H1 (cell line): ENCODE results near the gene DVL3. TPM values are rescaled to one million over a fixed set of nuclear protein-coding genes. Genes with fewer than 3 reads are reported as not detected.
A peak's percentile ranks its signal among the peaks of the same experiment; 100 is the strongest.

Source experiments
- CBX5 ChIP-seq: fragments of 300-800, 300-1000 bp; sonication (generic); IDR thresholded peaks from 2 replicates; pipeline ENCODE4 v1.7.1; 2016; ENCODE audit warnings: antibody characterized with exemption, low read length, low read depth
- CHD1 ChIP-seq: IDR thresholded peaks from 2 replicates; pipeline ENCODE4 v1.6.1; 2012; ENCODE audit warnings: low read depth, low read length, improper control_type of control experiment
- CHD2 ChIP-seq: IDR thresholded peaks from 2 replicates; pipeline ENCODE4 v1.6.1; 2012; ENCODE audit warnings: low read length, improper control_type of control experiment
- E2F6 ChIP-seq: IDR thresholded peaks from 2 replicates; pipeline ENCODE4 v1.6.1; 2012; ENCODE audit warnings: inconsistent platforms
- EP300 ChIP-seq, 2 experiments: IDR thresholded peaks; 1 replicate in 1 of 2; 2 replicates in 1 of 2; pipeline ENCODE4 v1.6.1; 2011 to 2012; ENCODE audit warnings: low read depth in 2 of 2, low read length in 2 of 2, mild to moderate bottlenecking in 2 of 2, borderline replicate concordance in 1 of 2, inconsistent platforms in 1 of 2, moderate library complexity in 1 of 2
- EZH2 ChIP-seq: fragments of 200-600 bp; sonication (generic); IDR thresholded peaks from 2 replicates; pipeline ENCODE4 v1.7.1; 2012; ENCODE audit warnings: low read depth, mild to moderate bottlenecking, moderate library complexity, low read length, inconsistent platforms; ENCODE audit not compliant: severe bottlenecking
- HDAC2 ChIP-seq, 2 experiments: fragments of 300-600 bp in 1 of 2; sonication (generic) in 1 of 2; IDR thresholded peaks; 2 replicates each; pipeline ENCODE4 v1.6.1; 2011 to 2012; ENCODE audit warnings: low read depth in 2 of 2, low read length in 2 of 2, mild to moderate bottlenecking in 2 of 2, moderate library complexity in 2 of 2, borderline replicate concordance in 1 of 2, inconsistent platforms in 1 of 2
- HDAC6 ChIP-seq: IDR thresholded peaks from one replicate; pipeline ENCODE4 v1.7.1; 2012; ENCODE audit warnings: low read depth, mild to moderate bottlenecking, inconsistent platforms, low read length, moderate library complexity
- JUN ChIP-seq: IDR thresholded peaks from 2 replicates; pipeline ENCODE4 v1.6.1; 2011; ENCODE audit warnings: low read depth, mild to moderate bottlenecking, improper control_type of control experiment, low read length
- JUND ChIP-seq: IDR thresholded peaks from 2 replicates; pipeline ENCODE4 v1.6.1; 2011; ENCODE audit warnings: mild to moderate bottlenecking, improper control_type of control experiment, low read length
- KDM5A ChIP-seq: fragments of 200-600 bp; IDR thresholded peaks from 2 replicates; pipeline ENCODE4 v1.7.1; 2012; ENCODE audit warnings: mild to moderate bottlenecking, low read length, inconsistent platforms, mixed read lengths
- POLR2A ChIP-seq, 2 experiments: IDR thresholded peaks; 1 replicate in 1 of 2; 2 replicates in 1 of 2; pipeline ENCODE4 v1.6.1; 2011; ENCODE audit warnings: low read depth in 2 of 2, low read length in 2 of 2, mild to moderate bottlenecking in 2 of 2; ENCODE audit errors: control extremely low read depth in 1 of 2
- RAD21 ChIP-seq, 2 experiments: IDR thresholded peaks in 1 of 2; conservative IDR thresholded peaks in 1 of 2; 2 replicates each; pipeline ENCODE4 v1.6.1; 2011; ENCODE audit warnings: low read depth in 2 of 2, low read length in 2 of 2, improper control_type of control experiment in 1 of 2, inconsistent platforms in 1 of 2, mild to moderate bottlenecking in 1 of 2, moderate library complexity in 1 of 2
- RNF2 ChIP-seq: fragments of 200-900, 300-1000 bp; sonication (generic); IDR thresholded peaks from 2 replicates; pipeline ENCODE4 v1.7.1; 2016; ENCODE audit warnings: borderline replicate concordance, low read depth, mild to moderate bottlenecking, antibody characterized with exemption, low read length; ENCODE audit not compliant: poor library complexity, severe bottlenecking; ENCODE audit errors: missing control alignments
- RXRA ChIP-seq: IDR thresholded peaks from 2 replicates; pipeline ENCODE4 v1.6.1; 2011; ENCODE audit warnings: low read depth, mild to moderate bottlenecking, low read length, moderate library complexity; ENCODE audit not compliant: insufficient read depth
- SIX5 ChIP-seq: IDR thresholded peaks from 2 replicates; pipeline ENCODE4 v1.6.1; 2011; ENCODE audit warnings: mild to moderate bottlenecking, low read depth, low read length
- SP2 ChIP-seq: IDR thresholded peaks from 2 replicates; pipeline ENCODE4 v1.6.1; 2012; ENCODE audit warnings: mild to moderate bottlenecking, low read length, inconsistent platforms
- SRF ChIP-seq: IDR thresholded peaks from 2 replicates; pipeline ENCODE4 v1.6.1; 2011; ENCODE audit warnings: mild to moderate bottlenecking, low read depth, low read length, moderate library complexity
- TAF1 ChIP-seq: IDR thresholded peaks from 2 replicates; pipeline ENCODE4 v1.6.1; 2011; ENCODE audit warnings: mild to moderate bottlenecking, low read depth, low read length
- TAF7 ChIP-seq: optimal IDR thresholded peaks from 2 replicates; pipeline ENCODE3; 2011; ENCODE audit warnings: low read depth, mild to moderate bottlenecking, inconsistent platforms, low read length, moderate library complexity, borderline replicate concordance
- USF2 ChIP-seq: IDR thresholded peaks from 2 replicates; pipeline ENCODE4 v1.6.1; 2011; ENCODE audit warnings: low read length, improper control_type of control experiment
- YY1 ChIP-seq: IDR thresholded peaks from 2 replicates; pipeline ENCODE4 v1.6.1; 2011; ENCODE audit warnings: low read depth, mild to moderate bottlenecking, low read length
- polyA plus RNA-seq, 7 experiments: library from polyadenylated mRNA; depleted of rRNA in 3 of 7; stranded (reverse) in 5 of 7; unstranded in 2 of 7; fragments of >200 nt in 5 of 7; fragments of 200-250 nt in 2 of 7; gene quantifications; 1 replicate in 5 of 7; 2 replicates in 1 of 7; 4 replicates in 1 of 7; pipeline versions ENCODE4 v1.2.1 to v1.2.3, GENCODE V29; 2011 to 2013; ENCODE audit warnings: missing spikeins in 2 of 7, mixed read lengths in 2 of 7
- total RNA-seq: library from RNA; stranded (reverse); fragmentation: NEBNext Ultra II Directional; extraction: Animal tissue kit (Norgen Biotek cat#: 25700); gene quantifications from 2 replicates; pipeline ENCODE4 v1.2.1, GENCODE V29; 2021

DVL3 gene
- total and polyA plus RNA-seq, 2 of the 8 experiments (the other 6 are each of a cell fraction or from before 2014, with no cell fraction given) = 38.5 to 66.6 TPM

GRCh38 chr3:184174646-184175492 lies 19.7 kb downstream of the DVL3 start, which contains the start of gene AP2M1 (continued):
- peak; percentile 69 for TF ChIP-seq TAF1
- no peak for TF ChIP-seq CBX5
- TF ChIP-seq TAF7 = no peak
- TF ChIP-seq CHD1 = no peak
- 0 out of 2 replicates have a peak, but pooled peaks have one; percentile 22 for TF ChIP-seq SRF
- TF ChIP-seq JUND = no peak
- no peak for TF ChIP-seq EZH2
- TF ChIP-seq USF2 = no peak
- no peak for TF ChIP-seq RNF2
- peak in 1 of 2 experiments; percentile 71; a peak in 2 of 3 replicates for TF ChIP-seq POLR2A (IDR thresholded peaks at IDR 0.05; ENCODE audit: control extremely low read depth in 1 of 2, low read depth in 2 of 2, low read length in 2 of 2)
- TF ChIP-seq E2F6 = no peak
- no peak for TF ChIP-seq RXRA
- TF ChIP-seq HDAC2 (IDR thresholded peaks at IDR 0.05; ENCODE audit: borderline replicate concordance in 1 of 2, low read depth in 2 of 2, low read length in 2 of 2) = peak in 1 of 2 experiments; percentile 71; a peak in 1 of 4 replicates
- TF ChIP-seq EP300 (IDR thresholded peaks at IDR 0.05; ENCODE audit: borderline replicate concordance in 1 of 2, low read depth in 2 of 2, low read length in 2 of 2) = no peak
- TF ChIP-seq HDAC6 = no peak
- peak; percentile 97 for TF ChIP-seq SIX5
- TF ChIP-seq KDM5A = no peak
- TF ChIP-seq CHD2 = no peak
- peak; percentile 88 for TF ChIP-seq YY1
- TF ChIP-seq RAD21 (IDR thresholded peaks at IDR 0.05 in 1 of 2, conservative IDR thresholded peaks at IDR 0.05 in 1 of 2; ENCODE audit: low read depth in 2 of 2, low read length in 2 of 2) = no peak
- TF ChIP-seq SP2 = no peak
- TF ChIP-seq JUN = no peak
